ENCODE results near the gene KCNMA1. TPM values are rescaled to one million over a fixed set of nuclear protein-coding genes. Genes with fewer than 3 reads are reported as not detected.

Gene KCNMA1
- total and polyA plus RNA-seq, 8 donors: 0.92 to 155 (median 54.3) TPM

DNA sequence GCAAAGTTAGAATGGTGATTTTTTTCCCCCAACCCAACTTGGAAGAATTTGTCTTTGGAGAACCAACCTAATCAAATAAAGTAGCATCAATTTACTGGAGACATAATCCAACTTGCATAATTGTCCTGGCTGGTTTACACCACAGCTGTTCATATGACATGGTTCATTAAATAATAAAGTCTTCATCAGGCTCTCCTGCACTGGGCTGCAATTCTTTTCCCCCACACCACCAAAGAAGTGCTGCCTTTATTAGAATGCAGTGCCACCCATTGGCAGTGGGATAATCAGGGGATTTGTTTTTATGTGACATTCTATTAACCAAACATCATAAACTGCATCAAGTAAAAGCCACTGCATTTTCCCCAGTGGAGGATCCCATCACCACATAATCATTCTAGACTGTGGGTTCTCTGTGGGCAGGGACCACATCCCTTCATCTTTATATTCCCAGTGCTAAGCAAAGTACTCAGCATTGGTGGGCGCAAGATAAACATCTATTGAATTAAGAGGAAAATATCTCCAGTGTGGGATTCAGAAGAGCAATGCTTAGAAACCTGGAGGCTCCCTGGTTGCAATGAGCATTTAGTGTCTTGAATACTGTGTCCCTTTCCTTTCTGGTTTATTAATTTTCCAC is 322.0 kb downstream of the KCNMA1 start:
- H3K27ac ChIP-seq: no peak overlapping the region
- DNase-seq: no peak
- H3K4me1 ChIP-seq: peaks cover 0 to 18% (median 8%) of the 10 kb centered on the region in 4 donors
- H3K9me3 ChIP-seq: no peaks in the 10 kb centered on the region
- TF ChIP-seq EP300 (IDR thresholded peaks at IDR 0.05) (no peak), POLR2AphosphoS5 (IDR thresholded peaks at IDR 0.05) (no peak), POLR2A (IDR thresholded peaks at IDR 0.05) (no peak)
- TF ChIP-seq, protein P1, sequence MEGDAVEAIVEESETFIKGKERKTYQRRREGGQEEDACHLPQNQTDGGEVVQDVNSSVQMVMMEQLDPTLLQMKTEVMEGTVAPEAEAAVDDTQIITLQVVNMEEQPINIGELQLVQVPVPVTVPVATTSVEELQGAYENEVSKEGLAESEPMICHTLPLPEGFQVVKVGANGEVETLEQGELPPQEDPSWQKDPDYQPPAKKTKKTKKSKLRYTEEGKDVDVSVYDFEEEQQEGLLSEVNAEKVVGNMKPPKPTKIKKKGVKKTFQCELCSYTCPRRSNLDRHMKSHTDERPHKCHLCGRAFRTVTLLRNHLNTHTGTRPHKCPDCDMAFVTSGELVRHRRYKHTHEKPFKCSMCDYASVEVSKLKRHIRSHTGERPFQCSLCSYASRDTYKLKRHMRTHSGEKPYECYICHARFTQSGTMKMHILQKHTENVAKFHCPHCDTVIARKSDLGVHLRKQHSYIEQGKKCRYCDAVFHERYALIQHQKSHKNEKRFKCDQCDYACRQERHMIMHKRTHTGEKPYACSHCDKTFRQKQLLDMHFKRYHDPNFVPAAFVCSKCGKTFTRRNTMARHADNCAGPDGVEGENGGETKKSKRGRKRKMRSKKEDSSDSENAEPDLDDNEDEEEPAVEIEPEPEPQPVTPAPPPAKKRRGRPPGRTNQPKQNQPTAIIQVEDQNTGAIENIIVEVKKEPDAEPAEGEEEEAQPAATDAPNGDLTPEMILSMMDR (IDR thresholded peaks at IDR 0.05): no peak
- H3K36me3 ChIP-seq: no peaks in the 10 kb centered on the region
- H3K4me3 ChIP-seq: no peak overlapping the region
- H3K27me3 ChIP-seq: no peaks in the 10 kb centered on the region
- intact Hi-C loops (cut with DNase I; ENCODE audit: low total_unique reads): no loop called here
- 82 to 98% (median 93%) methylated on average over 1 of the region's 1 CpG for WGBS, 5 donors

- no peak for DNase-seq
- Histone ChIP-seq H3K4me1 (peaks cover 0 to 29% (median 6%) of the 10 kb centered on the region in 4 donors), H3K27me3 (no peaks in the 10 kb centered on the region), H3K27ac (no peak overlapping the region), H3K36me3 (no peaks in the 10 kb centered on the region), H3K9me3 (no peaks in the 10 kb centered on the region), H3K4me3 (no peak overlapping the region)
- intact Hi-C loops (cut with DNase I; ENCODE audit: low total_unique reads): no loop called here
- TF ChIP-seq POLR2A (IDR thresholded peaks at IDR 0.05) (no peak), POLR2AphosphoS5 (IDR thresholded peaks at IDR 0.05) (no peak), EP300 (IDR thresholded peaks at IDR 0.05) (no peak)
- TF ChIP-seq, protein P1 (IDR thresholded peaks at IDR 0.05): no peak
- 73 to 79% (median 77%) methylated on average over 13 of the region's 13 CpGs for WGBS, 5 donors
Measured at GRCh38 chr10:77313066-77313750, 324.4 kb downstream of the KCNMA1 start.

DNA sequence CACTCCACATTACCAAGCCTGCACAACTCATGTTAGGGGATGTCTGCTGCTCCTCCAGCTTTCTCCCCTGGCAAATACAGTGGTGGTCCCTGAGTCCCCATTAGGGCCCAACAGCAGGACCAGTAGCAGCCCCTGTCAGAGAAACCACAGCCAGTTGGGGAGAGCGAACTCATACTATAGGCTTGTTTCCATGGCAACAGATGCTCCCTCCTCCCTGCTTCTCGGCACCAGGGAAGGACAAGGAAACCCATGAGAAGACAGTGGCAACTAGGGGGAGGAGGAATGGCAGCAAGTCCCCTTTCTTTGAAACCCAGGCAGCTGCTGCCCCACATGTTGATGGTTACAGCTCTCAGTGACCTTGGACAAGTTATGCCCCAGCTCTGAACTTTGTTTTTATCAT is 326.4 kb downstream of the KCNMA1 start:
- DNase-seq: no peak
- Histone ChIP-seq H3K4me3 (no peak overlapping the region), H3K36me3 (no peaks in the 10 kb centered on the region), H3K27ac (peak overlapping the region in 1 of 5 donors; percentile 57), H3K9me3 (no peaks in the 10 kb centered on the region), H3K27me3 (no peaks in the 10 kb centered on the region), H3K4me1 (peaks cover 0 to 28% (median 6%) of the 10 kb centered on the region in 4 donors)
- TF ChIP-seq, protein P1 (IDR thresholded peaks at IDR 0.05): no peak
- TF ChIP-seq POLR2AphosphoS5 (IDR thresholded peaks at IDR 0.05) (no peak), EP300 (IDR thresholded peaks at IDR 0.05) (no peak), POLR2A (IDR thresholded peaks at IDR 0.05) (no peak)
- intact Hi-C loops (cut with DNase I; ENCODE audit: low total_unique reads): no loop called here
- 57 to 85% (median 70%) methylated on average over 2 of the region's 2 CpGs for WGBS, 5 donors

DNA sequence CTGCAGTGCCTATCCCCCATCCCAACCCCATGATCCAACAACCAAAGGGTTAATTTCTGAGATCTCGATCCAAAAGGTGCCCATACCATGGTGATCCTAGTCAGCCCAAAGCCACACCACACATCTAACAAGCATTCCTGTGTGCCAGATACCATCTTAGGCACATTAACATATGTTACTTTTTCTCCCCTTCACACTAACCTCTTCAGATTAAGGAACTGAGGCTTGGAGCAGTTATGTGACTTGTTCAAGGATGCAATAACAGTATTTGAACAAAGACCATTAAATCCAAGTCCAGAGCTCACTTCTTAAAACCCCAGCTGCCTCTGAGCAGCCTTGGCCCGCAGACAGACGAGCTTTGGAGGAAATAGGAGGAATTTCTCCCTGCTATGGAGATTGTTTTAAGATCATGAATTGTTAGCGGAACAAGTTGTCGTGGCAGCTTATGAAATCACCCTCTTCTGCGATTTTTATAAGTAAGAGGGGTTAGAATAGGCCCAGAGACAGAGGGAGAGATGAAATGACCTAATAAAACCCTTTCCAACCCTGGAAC is 327.2 kb downstream of the KCNMA1 start:
- peaks cover 0 to 28% (median 6%) of the 10 kb centered on the region in 4 donors for H3K4me1 ChIP-seq
- no peaks in the 10 kb centered on the region for H3K36me3 ChIP-seq
- intact Hi-C loops (cut with DNase I; ENCODE audit: low total_unique reads): no loop called here
- no peaks in the 10 kb centered on the region for H3K9me3 ChIP-seq
- H3K27ac ChIP-seq: peak overlapping the region in 2 of 5 donors; percentile 1 to 57
- no peaks in the 10 kb centered on the region for H3K27me3 ChIP-seq
- DNase-seq: peak in 1 of 2 donors; percentile 53
- TF ChIP-seq EP300 (IDR thresholded peaks at IDR 0.05) (no peak), POLR2A (IDR thresholded peaks at IDR 0.05) (no peak), POLR2AphosphoS5 (IDR thresholded peaks at IDR 0.05) (no peak)
- TF ChIP-seq, protein P1 (IDR thresholded peaks at IDR 0.05): no peak
- 50 to 69% (median 62%) methylated on average over 6 of the region's 6 CpGs for WGBS, 5 donors
- no peak overlapping the region for H3K4me3 ChIP-seq
